ENCODE measurements around the gene LRRN4CL. TPM values are rescaled to one million over a fixed set of nuclear protein-coding genes. Genes with fewer than 3 reads are reported as not detected.
"Not testable (repeated sequence)": the region's sequence is repeated elsewhere in the genome, so short reads cannot be mapped to it uniquely, and the experiment has no call there.

Gene LRRN4CL
- total RNA-seq, 1 experiment from 2014 or later = 0.71 TPM

DNA sequence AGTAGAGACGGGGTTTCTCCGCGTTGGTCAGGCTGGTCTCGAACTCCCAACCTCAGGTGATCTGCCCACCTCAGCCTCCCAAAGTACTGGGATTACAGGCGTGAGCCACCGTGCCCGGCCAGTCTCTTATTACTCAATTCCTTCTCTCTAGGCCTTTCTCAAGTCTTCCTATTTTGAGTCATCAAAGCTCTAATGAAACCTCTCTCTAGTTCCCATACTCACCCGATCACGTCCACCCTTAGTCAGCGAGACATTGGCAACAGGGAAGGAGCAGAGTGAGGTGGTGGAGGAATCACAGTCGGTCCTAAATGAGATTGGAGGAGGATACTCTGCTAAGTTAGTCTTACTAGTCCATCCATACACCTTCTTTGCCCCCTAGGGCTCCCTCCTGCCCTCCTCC lies 12.9 kb upstream of the LRRN4CL start:
- DNase-seq = no peak
- BruUV-seq (replicated peaks) = no TSS peak
- H3K4me1 Mint-ChIP-seq (ENCODE audit: low read depth, unreplicated experiment) = peaks cover 13% of the 10 kb centered on the region
- no peak overlapping the region for H3K4me3 Mint-ChIP-seq (ENCODE audit: low read depth, unreplicated experiment)
- TF ChIP-seq, protein P1, sequence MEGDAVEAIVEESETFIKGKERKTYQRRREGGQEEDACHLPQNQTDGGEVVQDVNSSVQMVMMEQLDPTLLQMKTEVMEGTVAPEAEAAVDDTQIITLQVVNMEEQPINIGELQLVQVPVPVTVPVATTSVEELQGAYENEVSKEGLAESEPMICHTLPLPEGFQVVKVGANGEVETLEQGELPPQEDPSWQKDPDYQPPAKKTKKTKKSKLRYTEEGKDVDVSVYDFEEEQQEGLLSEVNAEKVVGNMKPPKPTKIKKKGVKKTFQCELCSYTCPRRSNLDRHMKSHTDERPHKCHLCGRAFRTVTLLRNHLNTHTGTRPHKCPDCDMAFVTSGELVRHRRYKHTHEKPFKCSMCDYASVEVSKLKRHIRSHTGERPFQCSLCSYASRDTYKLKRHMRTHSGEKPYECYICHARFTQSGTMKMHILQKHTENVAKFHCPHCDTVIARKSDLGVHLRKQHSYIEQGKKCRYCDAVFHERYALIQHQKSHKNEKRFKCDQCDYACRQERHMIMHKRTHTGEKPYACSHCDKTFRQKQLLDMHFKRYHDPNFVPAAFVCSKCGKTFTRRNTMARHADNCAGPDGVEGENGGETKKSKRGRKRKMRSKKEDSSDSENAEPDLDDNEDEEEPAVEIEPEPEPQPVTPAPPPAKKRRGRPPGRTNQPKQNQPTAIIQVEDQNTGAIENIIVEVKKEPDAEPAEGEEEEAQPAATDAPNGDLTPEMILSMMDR (IDR thresholded peaks at IDR 0.05; ENCODE audit: unreplicated experiment) = no peak
- intact Hi-C loops (cut with micrococcal nuclease; ENCODE audit: unreplicated experiment) = no loop called here
- no peaks in the 10 kb centered on the region for H3K27me3 Mint-ChIP-seq (ENCODE audit: unreplicated experiment)
- CTCF ChIA-PET = interaction anchor here (0.7 kb wide), 2 partner anchors 8 to 29 kb away, joined by 3 to 6 read pairs; no protein-coding TSS in a partner anchor
- no peak overlapping the region for H3K27ac Mint-ChIP-seq (ENCODE audit: unreplicated experiment)
- peaks cover 54% of the 10 kb centered on the region for H3K36me3 Mint-ChIP-seq (ENCODE audit: insufficient read depth, unreplicated experiment)
- no peaks in the 10 kb centered on the region for H3K9me3 Mint-ChIP-seq (ENCODE audit: low read depth, unreplicated experiment)

GRCh38 chr11:62694455-62695167 lies 5.3 kb upstream of the LRRN4CL start:
- BruUV-seq (replicated peaks) = no TSS peak
- peak; percentile 73 for DNase-seq
- Mint-ChIP-seq H3K27ac (ENCODE audit: unreplicated experiment) (no peak overlapping the region), H3K27me3 (ENCODE audit: unreplicated experiment) (no peaks in the 10 kb centered on the region), H3K9me3 (ENCODE audit: low read depth, unreplicated experiment) (no peaks in the 10 kb centered on the region), H3K4me1 (ENCODE audit: low read depth, unreplicated experiment) (no peaks in the 10 kb centered on the region), H3K4me3 (ENCODE audit: low read depth, unreplicated experiment) (no peak overlapping the region), H3K36me3 (ENCODE audit: insufficient read depth, unreplicated experiment) (peaks cover 46% of the 10 kb centered on the region)
- TF ChIP-seq, protein P1 (IDR thresholded peaks at IDR 0.05; ENCODE audit: unreplicated experiment) = peak; percentile 75
- CTCF ChIA-PET = interaction anchor here (0.6 to 1.2 kb wide), 5 partner anchors 7 to 348 kb away, joined by 3 to 4 read pairs (median 3); partner anchors contain the start of genes CSKMT, LBHD1 and UQCC3
- intact Hi-C loops (cut with micrococcal nuclease; ENCODE audit: unreplicated experiment) = no loop called here

DNA sequence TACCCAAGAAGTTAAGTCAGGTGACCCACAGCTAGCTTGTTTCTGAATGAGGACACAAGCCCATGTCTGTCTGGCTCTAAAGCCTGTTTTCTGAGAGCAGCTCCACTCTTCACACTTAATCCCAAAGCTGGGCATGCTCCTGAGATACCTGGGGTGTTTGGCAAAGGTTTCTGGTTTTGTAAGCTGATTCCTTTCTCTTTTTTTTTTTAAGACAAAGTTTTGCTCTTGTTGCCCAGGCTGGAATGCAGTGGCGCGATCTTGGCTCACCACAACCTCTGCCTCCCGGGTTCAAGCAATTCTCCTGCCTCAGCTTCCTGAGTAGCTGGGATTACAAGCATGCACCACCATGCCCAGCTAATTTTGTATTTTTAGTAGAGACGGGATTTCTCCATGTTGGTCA lies 4.3 kb upstream of the LRRN4CL start:
- DNase-seq; H3K9me3 Mint-ChIP-seq (ENCODE audit: low read depth, unreplicated experiment); H3K27ac Mint-ChIP-seq (ENCODE audit: unreplicated experiment); H3K4me1 Mint-ChIP-seq (ENCODE audit: low read depth, unreplicated experiment); intact Hi-C loops (cut with micrococcal nuclease; ENCODE audit: unreplicated experiment); H3K4me3 Mint-ChIP-seq (ENCODE audit: low read depth, unreplicated experiment); BruUV-seq (replicated peaks); H3K27me3 Mint-ChIP-seq (ENCODE audit: unreplicated experiment): not testable (repeated sequence)
- H3K36me3 Mint-ChIP-seq (ENCODE audit: insufficient read depth, unreplicated experiment) = peaks cover 46% of the 10 kb centered on the region
- CTCF ChIA-PET = interaction anchor here (0.6 to 1.1 kb wide), 5 partner anchors 8 to 69 kb away, joined by 3 to 4 read pairs (median 4); partner anchors contain the start of genes LBHD1 and UQCC3

GRCh38 chr11:62688491-62688890 lies 839 bp downstream of the LRRN4CL start:
- DNase-seq = no peak
- CTCF ChIA-PET = interaction anchor here (0.6 kb wide), 1 partner anchor 41 kb away, joined by 3 read pairs; no protein-coding TSS in a partner anchor
- no peaks in the 10 kb centered on the region for H3K27me3 Mint-ChIP-seq (ENCODE audit: unreplicated experiment)
- no peak overlapping the region for H3K27ac Mint-ChIP-seq (ENCODE audit: unreplicated experiment)
- no peak overlapping the region for H3K4me3 Mint-ChIP-seq (ENCODE audit: low read depth, unreplicated experiment)
- TSS peak; percentile 25 for BruUV-seq (replicated peaks)
- no peaks in the 10 kb centered on the region for H3K9me3 Mint-ChIP-seq (ENCODE audit: low read depth, unreplicated experiment)
- H3K4me1 Mint-ChIP-seq (ENCODE audit: low read depth, unreplicated experiment) = no peaks in the 10 kb centered on the region
- TF ChIP-seq, protein P1 (IDR thresholded peaks at IDR 0.05; ENCODE audit: unreplicated experiment) = no peak
- intact Hi-C loops (cut with micrococcal nuclease; ENCODE audit: unreplicated experiment) = no loop called here
- H3K36me3 Mint-ChIP-seq (ENCODE audit: insufficient read depth, unreplicated experiment) = peaks cover 15% of the 10 kb centered on the region

Measured in Calu3 (cell line).